ENCODE measurements around the gene COL26A1. TPM values are rescaled to one million over a fixed set of nuclear protein-coding genes. Genes with fewer than 3 reads are reported as not detected.

Gene COL26A1
- total RNA-seq, 1 experiment from 2014 or later, result 42.6 TPM

DNA sequence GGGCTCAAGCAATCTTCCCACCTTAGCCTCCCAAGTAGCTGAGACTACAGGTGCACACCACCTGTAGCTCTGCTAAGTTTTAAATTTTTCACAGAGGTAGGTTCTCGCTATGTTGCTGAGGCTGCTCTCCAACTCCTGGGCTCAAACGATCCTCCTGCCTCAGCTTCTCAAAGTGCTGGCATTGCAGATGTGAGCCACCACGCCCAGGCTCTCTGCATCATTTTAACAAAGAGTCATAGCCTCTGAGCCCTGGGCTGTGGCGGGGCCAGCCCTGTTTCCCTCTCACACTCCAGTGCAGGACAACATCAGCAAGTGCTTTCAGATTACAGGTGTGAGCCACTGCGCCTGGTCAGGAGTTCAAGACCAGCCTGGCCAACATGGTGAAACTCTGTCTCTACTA lies 102.5 kb downstream of the COL26A1 start:
- Histone ChIP-seq H3K27me3 (ENCODE audit: insufficient read depth, low read length) (no peaks in the 10 kb centered on the region), H2BK5ac (ENCODE audit: insufficient read length, low read length) (no peak overlapping the region), H3T11ph (ENCODE audit: low read length) (no peak overlapping the region), H3K4ac (ENCODE audit: low read depth, low read length) (no peak overlapping the region), H2BK15ac (ENCODE audit: low read depth, low read length) (no peak overlapping the region), H3K14ac (ENCODE audit: insufficient read depth, low read length) (no peak overlapping the region), H2BK12ac (ENCODE audit: insufficient read length, low read depth, low read length) (no peak overlapping the region), H3K4me2 (ENCODE audit: insufficient read depth, insufficient read length, low read length) (no peak overlapping the region), H3K9me3 (ENCODE audit: control insufficient read depth, low read depth, low read length) (no peaks in the 10 kb centered on the region), H3K79me1 (ENCODE audit: insufficient read depth, low read depth, low read length, poor library complexity, severe bottlenecking) (no peaks in the 10 kb centered on the region), H3K23me2 (ENCODE audit: insufficient read length, low read depth, low read length, poor library complexity, severe bottlenecking) (no peaks in the 10 kb centered on the region), H3K4me1 (ENCODE audit: insufficient read depth, low read length) (peaks cover 3% of the 10 kb centered on the region; the same call in 1 of the 2 replicates), H3K27ac (ENCODE audit: insufficient read length, low read depth, low read length) (no peak overlapping the region), H4K20me1 (ENCODE audit: control insufficient read depth, insufficient read depth, insufficient read length) (no peaks in the 10 kb centered on the region), H2BK20ac (ENCODE audit: low read depth, low read length, poor library complexity, severe bottlenecking) (no peak overlapping the region), H3K56ac (ENCODE audit: insufficient read length, low read depth, low read length) (no peak overlapping the region), H4K8ac (replicated peaks; ENCODE audit: insufficient read length, low read depth, low read length) (no peak overlapping the region), H3K18ac (ENCODE audit: insufficient read length, low read depth, low read length) (no peak overlapping the region), H2BK120ac (ENCODE audit: low read depth, low read length, poor library complexity, severe bottlenecking) (no peak overlapping the region), H2AK5ac (ENCODE audit: insufficient read length, low read length) (no peak overlapping the region), H3K9ac (ENCODE audit: extremely low read depth, insufficient read length, low read length) (no peak overlapping the region), H4K91ac (ENCODE audit: insufficient read length, low read depth, low read length) (no peak overlapping the region), H4K5ac (ENCODE audit: insufficient read length, low read depth, low read length) (no peak overlapping the region), H3K79me2 (ENCODE audit: insufficient read depth, low read length) (no peaks in the 10 kb centered on the region), H2AFZ (ENCODE audit: low read length) (no peak overlapping the region), H3K23ac (ENCODE audit: insufficient read length, low read depth, low read length) (no peak overlapping the region)
- Mint-ChIP-seq H3K9me3 (no peaks in the 10 kb centered on the region), H3K4me1 (peaks cover 11 to 41% of the 10 kb centered on the region in 2 experiments), H3K36me3 (ENCODE audit: insufficient read depth in 1 of 3, low read depth in 3 of 3) (peaks cover 1 to 15% (median 4%) of the 10 kb centered on the region in 3 experiments; a peak in 5 of 7 replicates), H3K27me3 (ENCODE audit: low read depth) (no peaks in the 10 kb centered on the region), H3K27ac (peak overlapping the region in 2 of 3 experiments; percentile 39 to 56; a peak in 3 of 7 replicates), H3K4me3 (no peak overlapping the region)
- WGBS (ENCODE audit: extremely low coverage, insufficient read length, low lambda C conversion rate), result no CpG with 5 or more reads among the region's 5 CpGs
- TF ChIP-seq, protein P1, sequence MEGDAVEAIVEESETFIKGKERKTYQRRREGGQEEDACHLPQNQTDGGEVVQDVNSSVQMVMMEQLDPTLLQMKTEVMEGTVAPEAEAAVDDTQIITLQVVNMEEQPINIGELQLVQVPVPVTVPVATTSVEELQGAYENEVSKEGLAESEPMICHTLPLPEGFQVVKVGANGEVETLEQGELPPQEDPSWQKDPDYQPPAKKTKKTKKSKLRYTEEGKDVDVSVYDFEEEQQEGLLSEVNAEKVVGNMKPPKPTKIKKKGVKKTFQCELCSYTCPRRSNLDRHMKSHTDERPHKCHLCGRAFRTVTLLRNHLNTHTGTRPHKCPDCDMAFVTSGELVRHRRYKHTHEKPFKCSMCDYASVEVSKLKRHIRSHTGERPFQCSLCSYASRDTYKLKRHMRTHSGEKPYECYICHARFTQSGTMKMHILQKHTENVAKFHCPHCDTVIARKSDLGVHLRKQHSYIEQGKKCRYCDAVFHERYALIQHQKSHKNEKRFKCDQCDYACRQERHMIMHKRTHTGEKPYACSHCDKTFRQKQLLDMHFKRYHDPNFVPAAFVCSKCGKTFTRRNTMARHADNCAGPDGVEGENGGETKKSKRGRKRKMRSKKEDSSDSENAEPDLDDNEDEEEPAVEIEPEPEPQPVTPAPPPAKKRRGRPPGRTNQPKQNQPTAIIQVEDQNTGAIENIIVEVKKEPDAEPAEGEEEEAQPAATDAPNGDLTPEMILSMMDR (conservative IDR thresholded peaks at IDR 0.05), result no peak
- DNase-seq, result no peak
